ENCODE measurements around the gene MSX1.

DNA sequence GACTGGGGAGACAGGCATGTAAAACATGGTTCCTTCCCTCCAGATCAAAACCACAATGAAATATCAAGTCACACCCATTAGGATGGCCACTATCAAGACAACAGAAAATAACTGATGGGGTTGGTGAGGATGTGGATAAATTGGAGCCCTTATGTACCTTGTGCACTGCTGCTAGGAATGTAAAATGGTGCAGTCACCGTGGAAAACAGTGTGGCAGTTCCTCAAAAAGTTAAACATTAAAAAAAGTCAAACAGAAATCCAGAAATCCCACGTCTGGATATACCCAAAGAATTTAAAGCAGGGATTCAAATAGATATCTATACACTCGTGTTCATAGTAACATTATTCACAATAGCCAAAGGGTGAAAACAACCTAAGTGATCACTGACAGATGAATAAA lies 35.2 kb upstream of the MSX1 start:
- TF ChIP-seq, protein P1, sequence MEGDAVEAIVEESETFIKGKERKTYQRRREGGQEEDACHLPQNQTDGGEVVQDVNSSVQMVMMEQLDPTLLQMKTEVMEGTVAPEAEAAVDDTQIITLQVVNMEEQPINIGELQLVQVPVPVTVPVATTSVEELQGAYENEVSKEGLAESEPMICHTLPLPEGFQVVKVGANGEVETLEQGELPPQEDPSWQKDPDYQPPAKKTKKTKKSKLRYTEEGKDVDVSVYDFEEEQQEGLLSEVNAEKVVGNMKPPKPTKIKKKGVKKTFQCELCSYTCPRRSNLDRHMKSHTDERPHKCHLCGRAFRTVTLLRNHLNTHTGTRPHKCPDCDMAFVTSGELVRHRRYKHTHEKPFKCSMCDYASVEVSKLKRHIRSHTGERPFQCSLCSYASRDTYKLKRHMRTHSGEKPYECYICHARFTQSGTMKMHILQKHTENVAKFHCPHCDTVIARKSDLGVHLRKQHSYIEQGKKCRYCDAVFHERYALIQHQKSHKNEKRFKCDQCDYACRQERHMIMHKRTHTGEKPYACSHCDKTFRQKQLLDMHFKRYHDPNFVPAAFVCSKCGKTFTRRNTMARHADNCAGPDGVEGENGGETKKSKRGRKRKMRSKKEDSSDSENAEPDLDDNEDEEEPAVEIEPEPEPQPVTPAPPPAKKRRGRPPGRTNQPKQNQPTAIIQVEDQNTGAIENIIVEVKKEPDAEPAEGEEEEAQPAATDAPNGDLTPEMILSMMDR (IDR thresholded peaks at IDR 0.05): no peak
- no peak for TF ChIP-seq POLR2A (IDR thresholded peaks at IDR 0.05)
